ENCODE data around the gene ELAC1.

GRCh38 chr18:51037230-51037629 is 69.4 kb downstream of the ELAC1 start:
- no peak for TF ChIP-seq CTCF (IDR thresholded peaks at IDR 0.05)
- TF ChIP-seq POLR2A (IDR thresholded peaks at IDR 0.05): no peak

All from heart left ventricle (tissue), 13 donors.